Forelimb muscle (tissue), 1 donor: ENCODE measurements around the gene CD82. TPM values are rescaled to one million over a fixed set of nuclear protein-coding genes. Genes with fewer than 3 reads are reported as not detected.

ENCODE experiments used
- DNase-seq: peaks from one replicate; pipeline ENCODE4 v3.0.0-alpha.2; 2013; ENCODE audit warnings: low read depth
- polyA plus RNA-seq: library from polyadenylated mRNA; unstranded; fragments of 120-200 nt; gene quantifications from one replicate; pipeline ENCODE4 v1.2.1, GENCODE V29; 2013; ENCODE audit not compliant: insufficient read length

Gene CD82
- polyA plus RNA-seq, 1 donor = 77.0 TPM

DNA sequence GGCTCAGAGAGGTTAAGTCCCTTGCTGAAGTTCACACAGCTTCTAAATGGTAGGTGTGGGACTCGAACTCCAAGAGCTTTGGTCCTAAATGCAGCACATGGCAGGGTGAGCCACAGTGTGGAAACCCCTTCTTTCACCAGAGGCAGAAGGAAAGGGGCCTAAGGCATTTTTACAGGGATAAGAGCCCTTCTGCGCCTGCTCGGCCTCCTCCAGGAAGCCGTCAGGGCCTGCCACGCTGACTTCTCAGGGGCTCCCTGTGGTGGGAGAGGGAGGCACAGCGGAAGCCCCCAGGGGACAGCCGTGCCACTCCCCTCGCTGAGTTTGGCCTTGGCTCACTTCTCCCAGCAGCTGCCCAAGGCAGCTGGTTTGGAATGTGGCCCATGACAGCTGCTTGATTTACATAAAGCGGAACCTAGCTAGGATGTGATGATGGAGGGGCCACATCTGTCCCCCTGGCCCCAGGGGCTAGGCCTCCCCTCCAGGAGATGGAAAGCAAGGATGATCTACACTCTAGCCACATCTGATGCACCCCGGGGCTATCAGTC is 35.4 kb downstream of the CD82 start:
- no peak for DNase-seq

DNA sequence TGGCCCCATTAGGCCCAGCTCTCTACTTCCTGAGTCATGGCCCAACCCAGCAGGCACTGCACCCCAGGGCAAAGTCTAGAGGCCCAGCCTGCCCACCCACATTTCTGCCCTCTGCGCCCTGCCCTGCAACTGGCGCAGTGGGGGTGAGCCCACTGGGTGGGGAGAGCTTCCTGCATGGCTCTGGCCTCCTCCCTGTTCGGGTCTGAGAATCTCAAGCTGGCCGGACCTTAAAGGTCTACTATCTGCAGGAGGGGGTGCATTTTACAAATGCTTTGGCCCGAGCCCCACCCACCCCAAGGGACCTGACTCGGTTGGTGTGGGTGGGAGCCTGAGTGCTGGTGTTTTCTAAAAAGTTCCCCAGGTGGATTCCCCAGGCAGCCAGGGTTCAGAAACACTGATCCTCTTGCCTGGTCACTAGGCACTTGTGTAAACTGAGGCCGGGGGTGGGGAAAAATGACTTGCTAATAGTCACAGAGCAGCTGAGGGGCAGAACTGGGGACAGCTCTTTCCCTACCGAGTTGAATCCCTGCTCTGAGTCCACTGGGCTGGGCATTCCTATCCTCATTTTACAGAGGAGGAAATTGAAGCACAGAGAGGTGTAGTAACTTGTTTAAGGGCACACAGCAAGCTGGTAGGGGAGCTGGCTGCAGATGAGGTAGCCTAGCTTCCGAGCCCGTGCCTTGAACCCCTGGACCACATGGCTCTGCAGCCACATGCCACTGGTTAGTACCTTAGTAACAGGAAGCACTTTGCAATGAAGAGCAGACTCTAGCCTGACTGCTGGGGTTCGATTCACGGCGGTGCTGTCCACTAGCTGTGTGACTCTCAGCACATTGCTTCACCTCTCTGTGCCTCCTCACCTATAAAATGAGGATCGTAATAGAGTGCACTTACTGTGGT is 36.3 kb downstream of the CD82 start:
- DNase-seq = no peak

DNA sequence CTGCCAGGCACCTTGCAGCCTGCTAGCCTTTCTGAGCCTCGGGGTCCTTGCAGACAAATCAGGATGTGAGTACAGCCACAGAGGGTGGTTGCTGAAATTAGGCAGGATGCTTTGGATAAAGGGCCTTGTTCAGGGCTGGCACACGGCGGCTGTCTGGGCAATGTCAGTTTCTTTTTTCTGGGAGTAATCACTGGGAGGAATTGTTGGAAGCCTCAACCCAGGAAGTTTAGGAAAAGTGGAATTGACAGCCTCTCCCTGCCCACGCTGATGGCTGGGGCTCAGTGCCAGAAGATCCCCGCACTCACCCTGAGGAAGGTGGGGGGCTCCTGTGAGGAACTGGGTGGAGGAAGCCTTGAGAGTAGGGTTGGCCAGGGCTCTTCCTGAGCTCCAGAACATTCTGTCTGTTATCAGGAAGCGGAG is 37.4 kb downstream of the CD82 start:
- no peak for DNase-seq

DNA sequence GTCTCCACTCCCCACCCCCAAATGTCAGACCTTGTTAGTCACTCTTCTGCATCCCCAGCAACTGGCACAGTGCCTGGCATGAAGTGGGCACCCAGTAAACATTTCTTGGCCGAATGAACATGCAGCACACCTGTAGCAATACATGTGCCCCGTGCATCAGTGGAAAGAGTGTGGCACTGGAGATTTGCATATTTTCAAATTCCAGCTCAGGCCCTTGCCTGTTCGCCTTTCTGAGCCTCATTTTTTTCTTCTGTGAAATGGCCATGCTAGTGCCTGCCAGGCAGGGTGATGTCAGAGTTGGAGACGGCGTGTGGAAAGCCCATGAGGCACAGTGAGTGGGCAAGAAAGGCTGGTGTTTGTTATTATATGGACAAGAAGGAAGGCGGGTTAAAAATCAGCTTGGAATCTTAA is 38.7 kb downstream of the CD82 start:
- DNase-seq = no peak

DNA sequence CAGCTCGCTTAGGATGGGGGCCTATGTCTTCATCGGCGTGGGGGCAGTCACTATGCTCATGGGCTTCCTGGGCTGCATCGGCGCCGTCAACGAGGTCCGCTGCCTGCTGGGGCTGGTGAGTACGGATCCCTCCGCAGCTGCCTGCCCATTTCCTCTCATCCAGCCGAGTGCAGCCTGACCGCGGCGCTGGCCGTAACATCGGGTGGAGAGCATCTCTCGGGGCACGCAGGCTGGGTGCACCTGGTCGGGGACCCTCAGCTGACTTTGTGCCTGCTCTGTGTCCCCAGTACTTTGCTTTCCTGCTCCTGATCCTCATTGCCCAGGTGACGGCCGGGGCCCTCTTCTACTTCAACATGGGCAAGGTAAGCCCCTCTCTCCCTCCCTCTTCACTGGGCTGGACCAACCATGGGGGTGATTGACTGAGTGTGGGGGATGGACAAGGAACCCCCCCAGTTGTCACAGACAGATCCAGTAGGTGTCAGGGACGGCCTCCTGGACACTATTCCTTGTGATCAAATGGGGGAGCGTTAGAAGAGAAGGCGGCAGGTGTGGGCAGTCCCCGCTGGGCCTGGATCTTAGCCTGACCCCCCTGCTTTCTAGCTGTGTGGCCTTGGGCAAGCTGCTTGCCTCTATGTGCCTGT is 39.7 kb downstream of the CD82 start:
- no peak for DNase-seq

DNA sequence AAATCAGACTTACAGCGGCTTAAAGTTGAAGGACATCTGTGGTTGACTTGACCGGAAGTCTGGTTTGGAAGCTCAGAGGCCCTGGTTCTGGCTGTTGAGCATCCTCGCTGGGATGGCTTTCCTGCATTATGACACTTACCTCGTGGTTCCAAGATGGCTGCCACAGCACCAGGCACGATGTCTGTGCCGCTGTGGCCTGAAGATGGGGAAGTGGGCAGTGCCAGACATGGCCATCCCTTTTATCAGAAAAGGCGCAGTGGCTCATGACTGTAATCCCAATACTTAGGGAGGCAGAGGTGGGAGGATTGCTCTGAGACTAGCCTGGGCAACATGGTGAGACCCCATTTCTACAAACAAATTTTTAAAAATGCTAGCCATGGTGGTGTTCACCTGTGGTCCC is 40.5 kb downstream of the CD82 start:
- DNase-seq = no peak

DNA sequence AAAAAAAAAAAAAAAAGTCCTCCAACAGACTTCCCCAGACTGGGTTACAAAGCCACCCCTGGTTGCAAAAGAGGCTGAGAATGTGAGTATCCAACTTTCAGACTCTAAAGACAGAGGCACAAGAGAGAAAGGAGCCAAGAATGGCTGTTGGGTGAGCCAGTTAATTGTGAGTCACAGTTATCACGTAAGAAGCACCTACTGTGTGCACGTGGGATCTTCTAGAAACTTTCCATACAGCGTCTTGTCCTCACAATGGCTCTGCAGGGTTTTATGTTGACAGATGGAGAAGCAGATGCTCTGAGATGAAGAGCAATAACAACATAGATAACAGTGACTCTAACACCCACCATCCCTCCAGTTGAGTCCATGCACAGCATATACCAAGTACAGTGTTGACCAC is 41.0 kb downstream of the CD82 start:
- DNase-seq = no peak

DNA sequence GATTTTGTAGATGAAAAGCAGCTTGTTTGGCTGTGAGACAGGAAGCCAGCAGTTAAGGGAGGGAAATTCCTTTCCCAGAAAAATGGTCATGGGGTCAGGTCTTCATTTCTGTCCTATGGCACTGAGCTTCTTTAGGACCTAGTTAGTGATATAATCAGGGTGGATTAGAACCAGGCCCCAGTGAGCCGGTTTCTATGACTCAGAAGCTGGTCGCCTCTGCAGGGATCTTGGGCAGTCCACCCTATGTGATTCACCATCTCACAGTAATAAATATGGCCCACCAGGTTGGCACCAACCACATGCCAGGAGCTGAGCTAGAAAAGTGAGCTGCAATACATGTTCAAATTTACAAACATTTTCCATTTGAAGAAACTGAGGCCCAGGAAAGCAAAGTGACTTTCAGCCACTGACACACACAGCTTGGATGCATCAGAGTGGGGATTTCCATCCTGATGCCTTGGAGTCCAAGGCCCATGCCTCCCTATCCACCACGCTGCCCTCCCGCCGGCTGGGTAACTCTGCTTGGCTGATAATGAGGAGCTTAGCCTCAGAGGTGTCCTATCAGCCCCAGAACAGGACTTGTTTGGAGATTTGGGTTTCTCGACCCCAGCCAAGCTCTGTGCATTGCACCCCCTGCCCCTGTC is 42.0 kb downstream of the CD82 start:
- DNase-seq = no peak

DNA sequence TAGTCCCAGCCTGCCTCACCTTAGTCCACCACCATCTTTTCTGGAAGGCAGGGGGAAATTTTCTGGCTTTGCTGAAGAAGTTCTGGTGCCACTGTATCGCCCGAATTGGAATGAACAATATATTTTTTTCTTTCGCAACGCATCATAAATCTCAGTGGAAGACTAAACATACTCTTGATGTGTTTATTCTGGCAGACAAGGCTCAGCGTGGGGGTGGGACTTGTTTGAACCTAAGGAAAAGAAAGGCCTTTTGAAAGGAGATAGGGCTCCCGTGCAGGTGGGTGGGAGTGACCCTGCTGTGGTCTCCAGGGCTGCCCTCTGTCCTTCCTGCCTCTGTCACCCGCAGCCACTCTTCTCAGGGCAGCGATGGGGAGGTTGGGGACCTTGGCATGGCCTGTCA is 42.5 kb downstream of the CD82 start:
- DNase-seq = no peak

DNA sequence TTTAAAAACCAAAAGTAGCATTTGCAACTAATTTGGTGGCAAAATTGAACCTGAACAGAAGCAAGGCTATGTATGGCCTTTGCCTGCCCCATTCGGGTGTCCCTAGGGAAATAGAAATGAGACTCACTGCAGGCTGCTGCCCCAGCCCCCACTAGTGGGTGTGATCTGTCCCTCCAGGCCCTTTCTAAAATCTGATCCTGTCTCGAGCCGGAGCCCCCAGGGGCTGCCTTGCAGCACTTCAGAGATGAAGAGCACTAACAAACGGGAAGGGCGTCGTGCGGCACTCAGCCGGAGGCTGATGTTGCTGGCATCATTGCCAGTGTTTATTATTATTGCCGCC is 43.2 kb downstream of the CD82 start:
- DNase-seq = no peak

DNA sequence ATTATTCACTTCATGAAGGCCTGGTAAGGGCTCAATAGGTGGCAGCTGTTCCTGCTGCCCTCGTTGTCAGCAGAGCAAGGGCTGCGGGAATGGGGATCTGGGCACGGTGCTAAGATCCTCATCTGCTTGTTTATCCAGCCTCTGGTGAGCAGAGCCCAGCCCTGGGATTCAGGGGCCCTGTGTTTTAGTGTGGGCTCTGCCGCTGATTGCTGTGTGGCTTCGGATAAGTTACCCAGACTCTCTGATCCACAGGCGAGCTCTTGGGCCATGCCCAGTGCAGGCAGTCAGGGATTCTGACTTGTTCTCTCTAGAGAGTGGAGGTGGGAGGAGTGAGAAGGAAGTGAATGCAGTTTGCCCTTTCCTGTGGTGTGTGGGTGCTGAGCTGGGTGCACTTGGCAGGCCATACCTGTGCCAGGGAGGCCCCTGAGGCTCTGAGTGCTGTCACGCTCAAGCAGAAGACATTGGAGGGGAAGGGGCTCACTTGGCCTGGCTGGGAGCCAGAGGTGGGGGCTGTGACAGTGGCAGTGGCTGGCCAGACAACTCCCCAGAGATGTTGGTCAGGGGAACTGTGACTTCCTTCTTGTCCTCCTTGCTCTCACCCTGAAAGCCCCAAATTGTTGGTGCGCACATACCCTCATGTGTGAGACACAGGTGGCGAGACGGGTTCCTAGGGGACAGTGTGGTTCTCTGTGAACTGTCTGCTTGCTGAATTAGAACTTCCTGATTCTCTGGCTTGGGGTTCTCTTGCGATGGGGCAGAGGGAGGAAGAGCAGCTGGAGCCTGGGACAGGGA is 43.7 kb downstream of the CD82 start:
- no peak for DNase-seq

DNA sequence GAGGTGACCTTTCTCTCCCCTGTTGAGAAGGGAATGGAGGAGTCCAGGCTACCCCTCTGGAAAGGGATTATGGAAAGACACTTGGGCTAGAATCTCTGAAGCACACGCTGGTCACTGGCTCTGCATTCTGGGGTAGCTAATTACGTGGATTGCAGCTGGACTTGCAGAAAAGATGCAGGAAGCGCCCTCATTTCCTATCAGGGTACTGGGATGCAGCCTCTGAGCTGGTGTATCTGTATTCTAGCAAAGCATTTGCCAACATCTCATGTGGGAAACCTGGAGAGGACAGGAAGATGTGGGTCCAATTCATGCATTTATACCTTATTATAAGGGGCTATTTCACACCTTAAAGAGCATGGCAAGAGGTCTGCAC is 44.3 kb downstream of the CD82 start:
- no peak for DNase-seq

DNA sequence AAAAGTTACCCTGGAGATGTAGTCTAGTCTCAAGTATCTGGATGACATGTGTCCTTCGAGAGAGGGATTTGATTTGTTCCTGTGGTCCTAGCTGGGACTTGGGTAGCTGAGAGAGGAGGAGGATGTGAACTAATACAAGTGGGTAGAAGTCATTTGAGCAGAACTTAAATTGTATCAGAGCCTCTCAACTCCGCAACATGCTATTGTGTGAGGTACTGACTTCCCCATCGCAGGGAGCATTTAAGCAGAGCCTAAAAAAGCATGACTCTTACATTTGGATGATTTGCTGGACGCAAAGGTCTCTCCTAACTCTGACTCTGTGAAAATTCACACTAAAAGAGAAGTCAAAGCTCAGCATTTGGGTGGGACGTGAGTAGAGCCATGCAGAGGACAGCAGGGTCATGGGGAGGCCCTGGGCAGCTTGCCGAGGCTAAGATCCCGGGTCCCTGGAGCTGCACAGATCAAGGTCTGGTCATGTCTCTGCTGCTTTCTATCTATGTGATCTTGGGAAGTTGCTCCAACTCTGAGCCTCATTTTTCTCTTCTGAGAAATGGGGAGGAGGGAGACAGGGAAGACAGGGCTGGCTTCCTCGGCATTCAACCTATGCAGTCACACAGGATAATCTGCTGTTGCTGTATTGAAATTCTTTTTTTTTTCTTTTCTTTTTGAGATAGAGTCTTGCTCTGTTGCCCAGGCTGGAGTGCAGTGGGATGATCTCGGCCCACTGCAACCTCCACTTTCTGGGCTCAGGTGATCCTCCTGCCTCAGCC is 44.9 kb downstream of the CD82 start:
- DNase-seq = no peak

DNA sequence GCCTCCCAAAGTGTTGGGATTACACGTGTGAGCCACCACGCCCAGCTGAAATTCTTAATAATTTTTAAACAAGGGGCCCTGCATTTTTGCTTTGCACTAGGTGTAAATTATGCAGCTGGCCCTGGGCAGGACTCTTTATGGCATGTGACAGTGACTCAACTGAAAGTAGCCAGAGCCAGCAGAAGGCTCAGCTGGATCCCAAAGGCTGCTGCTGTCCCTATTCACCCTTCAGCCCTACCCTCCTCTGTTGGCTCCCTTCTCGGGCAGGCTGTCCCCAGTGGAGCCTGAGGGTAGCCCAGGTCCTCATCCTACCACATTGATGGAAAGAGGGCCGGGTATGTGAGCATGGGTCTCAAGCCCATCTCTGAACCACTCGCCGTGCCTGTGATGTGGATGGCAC is 45.6 kb downstream of the CD82 start:
- no peak for DNase-seq

DNA sequence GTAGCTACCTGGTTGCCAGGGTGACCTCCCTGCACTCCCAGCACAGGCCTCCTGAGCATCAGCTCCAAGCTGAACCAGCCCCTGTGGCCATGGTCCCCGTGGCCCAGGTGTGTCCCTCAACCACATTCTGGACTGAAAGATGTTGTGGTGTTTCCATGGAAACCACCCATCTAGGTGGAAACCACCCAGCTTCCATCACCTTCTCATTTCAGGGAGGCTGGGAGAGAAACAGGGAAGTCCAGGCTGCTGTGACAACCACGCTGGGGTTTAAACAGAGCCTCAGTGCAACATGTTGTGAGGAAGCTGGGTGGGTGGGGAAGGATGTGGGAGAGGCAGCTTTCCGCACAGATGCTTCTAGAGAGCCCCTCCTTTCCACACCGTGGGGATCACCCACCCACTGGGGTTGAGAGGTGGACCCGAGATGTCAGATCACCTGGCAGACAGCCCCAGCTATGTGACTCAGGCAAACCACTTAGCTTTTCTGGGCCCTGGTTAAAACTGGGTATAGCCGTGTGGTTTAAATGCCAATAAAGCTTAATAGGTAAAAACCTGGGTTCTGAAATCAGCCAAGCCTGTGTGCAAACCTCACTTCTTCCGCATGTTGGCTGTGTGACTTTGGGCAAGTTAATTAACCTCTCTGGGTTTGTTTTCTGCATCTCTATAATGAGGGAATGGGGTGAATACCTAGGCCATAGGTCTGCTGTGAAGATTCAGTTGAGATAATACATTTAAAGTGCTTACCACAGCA is 46.4 kb downstream of the CD82 start:
- no peak for DNase-seq

DNA sequence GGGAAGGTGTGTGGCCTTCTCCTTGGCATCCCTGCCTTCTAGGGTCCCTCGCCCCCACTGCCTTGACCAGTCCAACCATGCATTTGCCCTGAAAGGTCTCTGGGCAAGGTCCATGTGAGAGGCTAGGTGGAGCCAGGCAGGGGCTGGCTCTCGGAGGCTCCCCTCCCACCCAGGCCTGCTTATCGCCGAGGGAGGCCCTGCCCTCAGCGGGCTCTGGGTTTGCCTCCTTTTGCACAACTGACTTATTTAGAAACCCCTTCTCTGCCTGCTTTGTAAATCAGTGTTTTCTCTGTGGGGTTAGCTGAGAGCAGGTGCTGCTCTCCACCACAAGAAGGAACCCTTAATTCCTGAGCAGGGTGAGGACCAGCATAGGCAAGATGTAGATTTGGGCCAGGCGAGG is 47.7 kb downstream of the CD82 start:
- DNase-seq = no peak

DNA sequence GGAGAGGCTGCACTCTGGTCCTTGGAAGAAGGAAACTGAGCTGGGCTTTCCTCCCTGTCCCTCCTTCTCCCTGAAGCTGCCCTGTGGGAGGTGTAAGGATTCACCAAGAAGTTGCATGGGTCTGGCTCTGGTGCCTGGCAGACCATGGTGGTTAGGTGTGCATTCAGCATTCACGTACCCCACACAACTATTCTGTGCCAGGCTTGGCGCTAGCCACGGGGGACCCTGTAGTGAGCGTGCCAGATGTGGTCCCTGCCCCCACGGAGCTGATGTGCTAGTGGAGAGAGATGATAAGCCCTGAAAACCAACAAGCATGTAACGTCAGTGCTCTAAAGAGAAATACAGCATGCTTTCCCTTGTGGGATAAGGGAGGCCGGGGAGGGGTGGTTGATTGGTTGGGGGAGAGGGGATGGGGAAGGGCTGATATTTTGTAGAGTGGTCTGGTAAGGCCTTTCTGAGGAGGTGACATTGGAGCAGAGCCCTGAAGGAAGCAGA is 48.9 kb downstream of the CD82 start:
- no peak for DNase-seq

DNA sequence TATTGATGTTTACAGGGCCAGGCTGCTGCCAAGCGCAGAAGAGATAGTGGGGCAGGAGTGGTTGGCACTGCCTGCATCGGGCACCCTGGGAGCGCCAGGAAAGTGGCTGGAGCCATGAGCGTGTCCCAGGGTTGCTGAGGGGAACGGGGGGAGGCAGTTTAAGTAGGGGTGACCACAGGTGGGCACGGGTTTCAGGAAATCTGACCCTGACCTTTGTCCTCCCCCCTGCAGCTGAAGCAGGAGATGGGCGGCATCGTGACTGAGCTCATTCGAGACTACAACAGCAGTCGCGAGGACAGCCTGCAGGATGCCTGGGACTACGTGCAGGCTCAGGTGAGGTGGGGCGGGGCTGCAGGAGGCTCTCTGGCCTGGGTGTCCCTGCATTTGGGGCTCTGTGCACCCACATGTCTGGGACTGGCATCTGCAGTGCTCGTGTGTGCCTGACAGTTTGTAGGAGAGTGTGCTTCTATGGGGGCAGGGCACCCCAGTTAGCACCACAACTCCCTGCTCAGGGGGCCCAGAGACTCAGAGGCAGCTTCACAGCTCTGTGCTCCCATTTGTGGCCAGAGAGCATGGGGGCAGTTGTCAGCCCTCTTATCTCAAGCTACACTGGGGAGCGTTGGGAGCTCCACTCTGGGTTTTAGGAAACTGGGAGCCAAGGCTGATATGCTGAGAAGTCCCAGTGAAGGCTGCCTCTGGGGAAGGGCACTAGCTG is 49.7 kb downstream of the CD82 start:
- DNase-seq = no peak
